Liver (tissue), 3 donors: Measurements from ENCODE around the gene LARP4.
A peak's percentile ranks its signal among the peaks of the same experiment; 100 is the strongest.

Experiments used
- CTCF ChIP-seq: fragments of 150-350 bp; IDR thresholded peaks from 2 replicates; pipeline ENCODE4 v1.5.1; 2017; ENCODE audit warnings: improper control_type of control experiment, low read depth, low read length; ENCODE audit not compliant: missing input control
- EGR1 ChIP-seq, 2 donors: IDR thresholded peaks; 2 replicates each; pipeline ENCODE4 v1.6.1; 2016 to 2018; ENCODE audit warnings: antibody characterized with exemption in 2 of 2, low read depth in 2 of 2
- FOXA1 ChIP-seq: IDR thresholded peaks from 2 replicates; pipeline ENCODE4 v1.6.1; 2016; ENCODE audit warnings: antibody characterized with exemption
- GABPA ChIP-seq, 2 donors: IDR thresholded peaks in 1 of 2; conservative IDR thresholded peaks in 1 of 2; 2 replicates each; pipeline ENCODE4 v1.6.1; 2016; ENCODE audit warnings: antibody characterized with exemption in 2 of 2, mild to moderate bottlenecking in 1 of 2, moderate library complexity in 1 of 2
- JUND ChIP-seq, 2 donors: IDR thresholded peaks; 2 replicates each; pipeline ENCODE4 v1.6.1; 2016; ENCODE audit warnings: antibody characterized with exemption in 2 of 2
- MAX ChIP-seq: IDR thresholded peaks from 2 replicates; pipeline ENCODE4 v1.6.1; 2016; ENCODE audit warnings: antibody characterized with exemption
- NR2F2 ChIP-seq: IDR thresholded peaks from 2 replicates; pipeline ENCODE4 v1.6.1; 2016; ENCODE audit warnings: antibody characterized with exemption
- RAD21 ChIP-seq, 2 donors: IDR thresholded peaks; 2 replicates each; pipeline ENCODE4 v1.6.1; 2016; ENCODE audit warnings: antibody characterized with exemption in 2 of 2, mild to moderate bottlenecking in 2 of 2
- REST ChIP-seq: IDR thresholded peaks from 2 replicates; pipeline ENCODE4 v1.6.1; 2016; ENCODE audit warnings: antibody characterized with exemption, mild to moderate bottlenecking
- TAF1 ChIP-seq: conservative IDR thresholded peaks from 2 replicates; pipeline ENCODE4 v1.6.1; 2016; ENCODE audit warnings: antibody characterized with exemption, mild to moderate bottlenecking
- YY1 ChIP-seq: IDR thresholded peaks from 2 replicates; pipeline ENCODE4 v1.6.1; 2016; ENCODE audit warnings: antibody characterized with exemption, mild to moderate bottlenecking
- TF ChIP-seq, protein P1 (sequence below): IDR thresholded peaks from 2 replicates; pipeline ENCODE4 v1.6.1; 2016; ENCODE audit warnings: antibody characterized with exemption
- donor health status: healthy.
- donor health status: healthy.

- TF ChIP-seq GABPA (IDR thresholded peaks at IDR 0.05 in 1 of 2, conservative IDR thresholded peaks at IDR 0.05 in 1 of 2): no peak
- TF ChIP-seq CTCF: no peak
- no peak for TF ChIP-seq NR2F2
- TF ChIP-seq, protein P1, sequence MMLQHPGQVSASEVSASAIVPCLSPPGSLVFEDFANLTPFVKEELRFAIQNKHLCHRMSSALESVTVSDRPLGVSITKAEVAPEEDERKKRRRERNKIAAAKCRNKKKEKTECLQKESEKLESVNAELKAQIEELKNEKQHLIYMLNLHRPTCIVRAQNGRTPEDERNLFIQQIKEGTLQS: no peak
- TF ChIP-seq FOXA1: no peak
- TF ChIP-seq REST: no peak
- TF ChIP-seq EGR1 (IDR thresholded peaks at IDR 0.05; ENCODE audit: low read depth in 2 of 2): no peak
- no peak for TF ChIP-seq MAX
- TF ChIP-seq JUND (IDR thresholded peaks at IDR 0.05): no peak
- TF ChIP-seq TAF1: no peak
- peak in 1 of 2 donors; percentile 4 for TF ChIP-seq RAD21 (IDR thresholded peaks at IDR 0.05)
- TF ChIP-seq YY1: no peak
These were observed 119.9 kb downstream of the LARP4 start for GRCh38 chr12:50520416-50521207.
